Endothelial cell of umbilical vein (primary cell): Measurements from ENCODE around the gene KCNJ6.

Experiments used
- EZH2 ChIP-seq: IDR thresholded peaks from 2 replicates; pipeline ENCODE4 v1.6.1; 2012; ENCODE audit warnings: borderline replicate concordance, low read depth, mild to moderate bottlenecking, moderate library complexity, low read length, inconsistent platforms; ENCODE audit not compliant: severe bottlenecking
- POLR2AphosphoS5 ChIP-seq: IDR thresholded peaks from 2 replicates; pipeline ENCODE4 v1.6.1; 2012; ENCODE audit warnings: low read depth, mild to moderate bottlenecking, control low read depth, low read length, moderate library complexity; ENCODE audit not compliant: insufficient read depth
- TF ChIP-seq, protein P1 (sequence below), 2 donors: IDR thresholded peaks; 1 replicate in 1 of 2; 2 replicates in 1 of 2; pipeline ENCODE4 v1.5.1; 2011; ENCODE audit warnings: low read length in 2 of 2, mild to moderate bottlenecking in 2 of 2, moderate library complexity in 2 of 2, control low read depth in 1 of 2, inconsistent platforms in 1 of 2, low read depth in 1 of 2; ENCODE audit not compliant: insufficient read depth in 1 of 2; ENCODE audit errors: extremely low read depth in 1 of 2

DNA sequence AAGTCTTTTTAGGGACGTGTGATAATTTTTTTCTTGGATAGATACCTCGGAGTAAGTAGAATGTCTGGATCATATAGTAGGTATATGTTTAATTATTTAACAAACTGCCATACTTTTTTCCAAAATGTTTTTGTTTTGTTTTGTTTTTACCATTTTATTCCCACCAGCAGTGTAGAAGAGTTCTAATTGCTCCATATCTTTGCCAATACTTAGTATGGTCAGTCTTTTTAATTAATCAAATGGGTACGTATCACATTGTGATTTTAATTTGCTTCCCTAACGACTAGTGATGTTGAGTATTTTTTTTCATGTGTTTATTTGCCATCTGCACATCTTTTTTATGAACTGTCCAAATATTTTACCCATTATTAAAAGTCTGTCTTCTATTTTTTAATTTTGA lies 23.6 kb upstream of the KCNJ6 start:
- TF ChIP-seq, protein P1, sequence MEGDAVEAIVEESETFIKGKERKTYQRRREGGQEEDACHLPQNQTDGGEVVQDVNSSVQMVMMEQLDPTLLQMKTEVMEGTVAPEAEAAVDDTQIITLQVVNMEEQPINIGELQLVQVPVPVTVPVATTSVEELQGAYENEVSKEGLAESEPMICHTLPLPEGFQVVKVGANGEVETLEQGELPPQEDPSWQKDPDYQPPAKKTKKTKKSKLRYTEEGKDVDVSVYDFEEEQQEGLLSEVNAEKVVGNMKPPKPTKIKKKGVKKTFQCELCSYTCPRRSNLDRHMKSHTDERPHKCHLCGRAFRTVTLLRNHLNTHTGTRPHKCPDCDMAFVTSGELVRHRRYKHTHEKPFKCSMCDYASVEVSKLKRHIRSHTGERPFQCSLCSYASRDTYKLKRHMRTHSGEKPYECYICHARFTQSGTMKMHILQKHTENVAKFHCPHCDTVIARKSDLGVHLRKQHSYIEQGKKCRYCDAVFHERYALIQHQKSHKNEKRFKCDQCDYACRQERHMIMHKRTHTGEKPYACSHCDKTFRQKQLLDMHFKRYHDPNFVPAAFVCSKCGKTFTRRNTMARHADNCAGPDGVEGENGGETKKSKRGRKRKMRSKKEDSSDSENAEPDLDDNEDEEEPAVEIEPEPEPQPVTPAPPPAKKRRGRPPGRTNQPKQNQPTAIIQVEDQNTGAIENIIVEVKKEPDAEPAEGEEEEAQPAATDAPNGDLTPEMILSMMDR (IDR thresholded peaks at IDR 0.05; ENCODE audit: extremely low read depth in 1 of 2, insufficient read depth in 1 of 2, low read depth in 1 of 2, low read length in 2 of 2): no peak
- TF ChIP-seq EZH2 (no peak), POLR2AphosphoS5 (no peak)
